ENCODE measurements around the gene EDC3.

Gene EDC3

GRCh38 chr15:74642734-74643664, 52.8 kb downstream of the EDC3 start:
- Mint-ChIP-seq H3K36me3 (ENCODE audit: low read depth) (peaks cover 23% of the 10 kb centered on the region), H3K27ac (peak overlapping the region; percentile 68), H3K9me3 (no peaks in the 10 kb centered on the region), H3K27me3 (ENCODE audit: low read depth, poor library complexity) (peaks cover 2% of the 10 kb centered on the region), H3K4me1 (peaks cover 20% of the 10 kb centered on the region), H3K4me3 (no peak overlapping the region)
- DNase-seq: no peak
- TF ChIP-seq, protein P1, sequence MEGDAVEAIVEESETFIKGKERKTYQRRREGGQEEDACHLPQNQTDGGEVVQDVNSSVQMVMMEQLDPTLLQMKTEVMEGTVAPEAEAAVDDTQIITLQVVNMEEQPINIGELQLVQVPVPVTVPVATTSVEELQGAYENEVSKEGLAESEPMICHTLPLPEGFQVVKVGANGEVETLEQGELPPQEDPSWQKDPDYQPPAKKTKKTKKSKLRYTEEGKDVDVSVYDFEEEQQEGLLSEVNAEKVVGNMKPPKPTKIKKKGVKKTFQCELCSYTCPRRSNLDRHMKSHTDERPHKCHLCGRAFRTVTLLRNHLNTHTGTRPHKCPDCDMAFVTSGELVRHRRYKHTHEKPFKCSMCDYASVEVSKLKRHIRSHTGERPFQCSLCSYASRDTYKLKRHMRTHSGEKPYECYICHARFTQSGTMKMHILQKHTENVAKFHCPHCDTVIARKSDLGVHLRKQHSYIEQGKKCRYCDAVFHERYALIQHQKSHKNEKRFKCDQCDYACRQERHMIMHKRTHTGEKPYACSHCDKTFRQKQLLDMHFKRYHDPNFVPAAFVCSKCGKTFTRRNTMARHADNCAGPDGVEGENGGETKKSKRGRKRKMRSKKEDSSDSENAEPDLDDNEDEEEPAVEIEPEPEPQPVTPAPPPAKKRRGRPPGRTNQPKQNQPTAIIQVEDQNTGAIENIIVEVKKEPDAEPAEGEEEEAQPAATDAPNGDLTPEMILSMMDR (IDR thresholded peaks at IDR 0.05): no peak

DNA sequence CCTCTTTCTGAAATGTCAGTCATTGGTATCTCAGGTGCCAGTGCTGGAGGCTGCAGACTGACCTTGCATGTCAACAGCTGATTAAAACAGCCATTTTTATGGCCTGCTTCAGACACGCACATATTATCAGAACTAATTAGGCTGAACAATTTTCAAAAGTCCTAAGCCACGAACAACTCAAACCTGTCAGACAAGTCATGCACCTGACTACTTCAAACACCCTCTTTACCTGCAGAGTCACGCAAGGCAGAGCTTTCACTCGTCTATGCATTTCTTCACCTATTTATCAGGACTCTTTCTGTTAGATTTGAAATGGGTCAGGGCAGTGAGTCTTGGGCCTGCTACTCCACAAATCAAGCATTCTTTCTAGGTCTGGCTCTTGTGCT, 53.5 kb downstream of the EDC3 start:
- H3K9me3 Mint-ChIP-seq: no peaks in the 10 kb centered on the region
- H3K36me3 Mint-ChIP-seq (ENCODE audit: low read depth): peaks cover 23% of the 10 kb centered on the region
- no peak overlapping the region for H3K4me3 Mint-ChIP-seq
- H3K27me3 Mint-ChIP-seq (ENCODE audit: low read depth, poor library complexity): peaks cover 2% of the 10 kb centered on the region
- DNase-seq: no peak
- H3K4me1 Mint-ChIP-seq: peaks cover 20% of the 10 kb centered on the region
- H3K27ac Mint-ChIP-seq: peak overlapping the region; percentile 68
- TF ChIP-seq, protein P1 (IDR thresholded peaks at IDR 0.05): no peak

GRCh38 chr15:74641151-74641550, 54.7 kb downstream of the EDC3 start:
- DNase-seq: no peak
- Mint-ChIP-seq H3K36me3 (ENCODE audit: low read depth) (peaks cover 19% of the 10 kb centered on the region), H3K9me3 (no peaks in the 10 kb centered on the region), H3K4me1 (peaks cover 16% of the 10 kb centered on the region), H3K4me3 (no peak overlapping the region), H3K27ac (no peak overlapping the region), H3K27me3 (ENCODE audit: low read depth, poor library complexity) (peaks cover 2% of the 10 kb centered on the region)
- TF ChIP-seq, protein P1 (IDR thresholded peaks at IDR 0.05): no peak

DNA sequence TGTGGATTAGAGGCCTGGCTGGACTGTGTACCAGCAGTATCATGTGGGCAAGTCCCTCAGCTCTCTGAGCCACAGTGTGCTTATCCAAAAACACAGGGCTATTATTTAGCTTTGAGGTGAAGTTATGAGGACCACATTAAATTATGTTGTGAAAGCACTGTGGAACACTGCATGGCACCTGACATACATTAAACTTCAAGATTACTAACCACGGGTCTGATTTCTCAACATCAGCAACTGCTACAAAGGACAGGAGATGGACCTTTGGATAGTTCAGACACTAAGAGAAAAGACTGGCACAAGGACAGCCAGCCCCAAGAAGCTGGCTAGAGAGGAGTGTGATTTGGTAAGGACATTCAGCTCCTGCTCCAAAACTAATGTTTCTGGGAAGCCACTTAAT, 58.8 kb downstream of the EDC3 start:
- Mint-ChIP-seq H3K27me3 (ENCODE audit: low read depth, poor library complexity) (no peaks in the 10 kb centered on the region), H3K9me3 (no peaks in the 10 kb centered on the region), H3K4me3 (no peak overlapping the region), H3K4me1 (no peaks in the 10 kb centered on the region), H3K27ac (no peak overlapping the region), H3K36me3 (ENCODE audit: low read depth) (peaks cover 31% of the 10 kb centered on the region)
- no peak for DNase-seq
- TF ChIP-seq, protein P1 (IDR thresholded peaks at IDR 0.05): no peak

- H3K9me3 Mint-ChIP-seq: no peaks in the 10 kb centered on the region
- peaks cover 32% of the 10 kb centered on the region for H3K36me3 Mint-ChIP-seq (ENCODE audit: low read depth)
- no peaks in the 10 kb centered on the region for H3K27me3 Mint-ChIP-seq (ENCODE audit: low read depth, poor library complexity)
- TF ChIP-seq, protein P1 (IDR thresholded peaks at IDR 0.05): peak; percentile 84
- DNase-seq: peak; percentile 69
- no peaks in the 10 kb centered on the region for H3K4me1 Mint-ChIP-seq
- no peak overlapping the region for H3K27ac Mint-ChIP-seq
- H3K4me3 Mint-ChIP-seq: no peak overlapping the region
Observed at GRCh38 chr15:74635228-74635627, 60.6 kb downstream of the EDC3 start.

- Mint-ChIP-seq H3K4me3 (no peak overlapping the region), H3K9me3 (no peaks in the 10 kb centered on the region), H3K27me3 (ENCODE audit: low read depth, poor library complexity) (no peaks in the 10 kb centered on the region), H3K36me3 (ENCODE audit: low read depth) (peaks cover 27% of the 10 kb centered on the region), H3K4me1 (no peaks in the 10 kb centered on the region), H3K27ac (no peak overlapping the region)
- DNase-seq: no peak
- TF ChIP-seq, protein P1 (IDR thresholded peaks at IDR 0.05): no peak
Observed at GRCh38 chr15:74633781-74634180, 62.0 kb downstream of the EDC3 start.

Data from nephron progenitor cell (in vitro differentiated cells).